DOHH2 (cell line): ENCODE data around the gene APOL4.

Experiments
- CTCF ChIP-seq: fragments of 200-600 bp; sonication (generic); IDR thresholded peaks from one replicate; pipeline ENCODE4 v1.5.1; 2014; ENCODE audit warnings: antibody characterized with exemption, mild to moderate bottlenecking, low read depth, low read length; ENCODE audit not compliant: poor library complexity, severe bottlenecking
- EZH2phosphoT487 ChIP-seq: fragments of 200-600 bp; sonication (generic); IDR thresholded peaks from 2 replicates; pipeline ENCODE4 v1.6.1; 2017; ENCODE audit warnings: borderline replicate concordance, mild to moderate bottlenecking, antibody characterized with exemption, low read length, moderate library complexity, mixed read lengths

DNA sequence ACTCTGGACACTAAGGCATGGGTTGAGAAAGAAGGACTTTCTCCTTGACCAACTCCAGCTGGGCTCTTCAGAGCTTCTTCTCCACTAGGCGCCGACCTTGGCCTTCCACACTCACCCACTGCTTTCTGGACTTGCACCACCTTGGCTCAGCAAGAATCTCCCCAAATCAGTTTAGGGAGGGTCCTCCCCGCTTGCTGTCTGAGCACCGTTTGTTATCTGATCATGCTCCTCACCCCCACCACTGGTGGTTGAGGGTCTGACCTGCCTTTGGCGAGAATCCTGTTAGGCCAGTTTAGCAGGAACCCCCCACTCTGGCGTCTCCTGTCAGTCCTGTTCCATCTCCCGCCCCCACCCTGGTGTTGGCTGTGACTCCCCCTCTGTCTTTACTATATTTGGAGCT, 27.3 kb upstream of the APOL4 start:
- TF ChIP-seq EZH2phosphoT487 (no peak), CTCF (no peak)
